Measurements from ENCODE around the gene AJUBA.
"Not testable (repeated sequence)": the region's sequence is repeated elsewhere in the genome, so short reads cannot be mapped to it uniquely, and the experiment has no call there.

Gene AJUBA

GRCh38 chr14:22955702-22956569 is 26.4 kb downstream of the AJUBA start:
- in situ Hi-C loops (cut with MboI; ENCODE audit: low sequenced_read_pairs), result no loop called here

DNA sequence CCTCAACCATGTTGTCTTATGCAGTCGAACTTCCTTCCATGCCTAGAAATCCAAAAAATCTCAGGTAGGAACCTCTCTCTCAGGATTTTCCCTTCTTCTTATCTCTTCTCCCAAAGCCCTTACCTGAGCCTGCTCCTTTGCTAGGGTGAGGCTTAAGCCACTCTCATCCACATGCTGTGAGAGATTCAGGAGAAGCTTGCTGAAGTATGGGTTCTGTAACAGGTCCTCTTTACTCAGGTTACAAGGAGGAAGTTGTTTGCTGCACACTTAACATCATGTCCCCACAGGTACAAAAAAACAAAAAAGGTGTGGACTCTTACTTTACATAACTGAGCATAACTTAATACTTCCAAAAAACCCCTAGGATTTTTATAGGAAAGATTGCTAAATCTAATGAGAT is 29.9 kb downstream of the AJUBA start:
- in situ Hi-C loops (cut with MboI; ENCODE audit: low sequenced_read_pairs), result no loop called here

DNA sequence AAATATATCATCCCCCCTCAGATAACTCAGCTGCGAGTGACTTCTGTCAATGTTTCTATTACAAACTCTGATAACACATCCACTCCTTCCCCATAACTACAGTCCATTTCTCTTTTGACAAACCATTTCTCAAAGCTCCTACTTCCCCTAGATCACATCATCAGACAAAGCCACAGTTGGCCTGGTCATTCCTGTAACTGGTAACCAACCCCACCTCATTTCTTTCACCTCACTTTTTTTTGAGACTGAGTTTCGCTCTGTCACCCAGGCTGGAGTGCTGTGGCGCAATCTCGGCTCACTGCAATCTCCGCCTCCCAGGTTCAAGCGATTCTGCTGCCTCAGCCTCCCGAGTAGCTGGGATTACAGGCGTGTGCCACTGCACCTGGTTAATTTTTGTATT is 30.6 kb downstream of the AJUBA start:
- in situ Hi-C loops (cut with MboI; ENCODE audit: low sequenced_read_pairs), result not testable (repeated sequence)

GRCh38 chr14:22945642-22946041 is 36.7 kb downstream of the AJUBA start:
- in situ Hi-C loops (cut with MboI; ENCODE audit: low sequenced_read_pairs), result no loop called here

DNA sequence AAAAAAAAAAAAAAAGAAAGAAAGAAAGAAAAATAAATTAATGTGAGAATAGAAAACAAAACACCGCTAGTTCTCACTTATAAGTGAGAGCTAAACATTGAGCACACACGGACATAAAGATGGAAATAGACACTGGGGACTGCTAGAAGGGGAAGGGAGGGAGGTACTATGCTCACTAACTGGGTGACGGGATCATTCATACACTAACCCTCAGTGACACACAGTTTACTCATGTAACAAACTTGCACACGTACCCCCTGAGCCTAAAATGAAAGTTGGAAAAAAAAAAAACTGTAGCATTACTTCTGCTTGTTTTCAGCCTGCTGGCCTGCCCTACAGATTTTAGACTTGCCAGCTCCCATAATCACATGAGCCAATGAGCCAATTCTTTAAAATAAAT is 42.7 kb downstream of the AJUBA start:
- in situ Hi-C loops (cut with MboI; ENCODE audit: low sequenced_read_pairs), result no loop called here

GRCh38 chr14:22935156-22935555 is 47.2 kb downstream of the AJUBA start:
- in situ Hi-C loops (cut with MboI; ENCODE audit: low sequenced_read_pairs), result no loop called here

- in situ Hi-C loops (cut with MboI; ENCODE audit: low sequenced_read_pairs), result no loop called here
Measured at GRCh38 chr14:22932146-22932545, 50.2 kb downstream of the AJUBA start.

- in situ Hi-C loops (cut with MboI; ENCODE audit: low sequenced_read_pairs), result no loop called here
Measured at GRCh38 chr14:22929961-22930364, 52.4 kb downstream of the AJUBA start.

DNA sequence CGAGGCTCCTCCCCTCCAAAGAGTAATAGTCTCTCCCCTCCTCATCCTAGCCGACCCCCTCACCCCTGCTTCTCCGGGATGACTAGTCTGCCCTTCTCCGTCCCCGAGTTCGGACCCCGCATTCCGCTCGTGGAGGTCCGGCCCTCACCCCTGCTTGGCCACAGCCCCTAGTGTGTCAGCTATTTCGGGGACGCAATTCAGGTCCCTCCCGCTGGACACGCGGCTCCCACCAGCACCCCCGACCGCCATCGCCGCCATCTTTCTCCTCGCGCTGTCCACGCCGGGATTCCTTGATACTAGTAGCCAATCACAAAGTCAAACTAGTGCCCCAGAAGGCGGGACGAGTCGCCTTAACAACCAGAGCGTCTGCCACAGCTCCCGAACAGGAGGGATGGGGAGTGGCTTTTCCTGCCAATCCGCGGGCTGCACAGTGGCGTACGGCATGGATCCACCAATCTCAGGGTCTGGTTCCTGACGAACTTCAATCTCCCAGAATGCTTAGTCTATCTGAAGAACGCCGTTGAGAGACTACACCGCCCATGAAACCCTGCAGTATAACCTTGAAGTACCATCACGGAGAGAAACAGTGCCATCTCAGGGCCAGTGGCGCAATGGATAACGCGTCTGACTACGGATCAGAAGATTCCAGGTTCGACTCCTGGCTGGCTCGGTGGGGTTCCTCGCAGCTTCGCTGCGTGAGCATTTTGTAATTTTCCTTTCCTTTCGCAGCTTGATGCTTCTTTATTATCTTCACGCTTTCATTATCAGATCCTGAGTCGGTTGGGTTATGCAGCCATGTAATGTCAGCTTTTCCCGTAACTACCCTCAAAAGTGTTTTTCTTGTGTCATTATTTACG is 53.0 kb downstream of the AJUBA start, which contains the start of gene PRMT5:
Gene PRMT5 (minus strand): TSS at position 273 of the 857 bp plus-strand sequence. CDS start 15 bp downstream, at position 258.
- in situ Hi-C loops (cut with MboI; ENCODE audit: low sequenced_read_pairs), result no loop called here

- in situ Hi-C loops (cut with MboI; ENCODE audit: low sequenced_read_pairs), result no loop called here
Measured at GRCh38 chr14:22928237-22929103, 53.9 kb downstream of the AJUBA start.

DNA sequence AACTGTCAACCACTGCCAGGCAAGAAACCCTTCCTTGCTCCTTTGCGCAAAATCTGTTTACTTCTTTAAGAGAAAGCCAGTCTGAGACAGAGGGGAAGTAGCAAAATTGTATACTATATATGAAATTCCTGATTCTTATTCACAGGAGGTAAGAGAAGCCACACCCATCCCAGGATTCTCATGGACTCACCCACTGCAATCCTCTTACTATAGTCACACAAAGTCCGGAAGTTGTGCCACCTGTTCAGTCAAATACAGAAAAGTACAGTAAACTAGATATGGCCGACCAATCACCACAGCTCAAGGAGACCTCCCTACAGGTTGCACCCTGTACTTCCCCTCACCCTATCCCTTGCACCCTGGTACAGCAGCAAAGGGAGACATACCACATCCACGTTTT is 56.0 kb downstream of the AJUBA start:
- in situ Hi-C loops (cut with MboI; ENCODE audit: low sequenced_read_pairs), result no loop called here

GRCh38 chr14:22925513-22925912 is 56.8 kb downstream of the AJUBA start:
- in situ Hi-C loops (cut with MboI; ENCODE audit: low sequenced_read_pairs), result no loop called here

- in situ Hi-C loops (cut with MboI; ENCODE audit: low sequenced_read_pairs), result no loop called here
Measured at GRCh38 chr14:22923746-22924145, 58.6 kb downstream of the AJUBA start.

DNA sequence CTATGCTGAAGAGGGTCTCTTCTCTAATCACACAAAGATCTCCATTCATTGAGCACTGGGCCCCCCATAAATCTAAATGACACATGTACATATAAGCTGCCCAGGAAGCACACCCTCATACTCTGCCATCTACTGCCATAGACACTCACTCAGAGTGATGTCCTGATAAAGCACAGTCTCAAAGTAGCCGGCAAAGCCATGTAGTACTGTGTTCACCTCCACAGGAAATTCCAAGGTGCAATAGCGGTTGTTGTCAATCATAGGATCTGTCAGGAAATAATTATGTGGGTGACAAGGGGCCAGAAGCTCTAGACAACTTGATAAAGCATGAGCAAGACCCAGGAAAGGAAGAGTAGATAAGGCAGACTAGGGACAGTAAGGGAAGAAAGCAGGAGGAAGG is 60.1 kb downstream of the AJUBA start:
- in situ Hi-C loops (cut with MboI; ENCODE audit: low sequenced_read_pairs), result no loop called here

All from HL-60/S4 treated with phorbol 12-myristate 13-acetate at 8.2 ng/mL for 4 days and 3 days (cell line).